GM18505 (cell line): Measurements from ENCODE around the gene EXOC3L4.

Experiments used
- ATAC-seq: cut with Tn5 transposase; IDR thresholded peaks from one replicate; pipeline ENCODE4 v1.9.1; 2021; ENCODE audit not compliant: unreplicated experiment
- POLR2A ChIP-seq: IDR thresholded peaks from 4 replicates; pipeline ENCODE4 v1.6.1; 2011; ENCODE audit warnings: borderline replicate concordance; ENCODE audit not compliant: insufficient read depth, insufficient read length; ENCODE audit errors: extremely low read depth

The EXOC3L4 gene

DNA sequence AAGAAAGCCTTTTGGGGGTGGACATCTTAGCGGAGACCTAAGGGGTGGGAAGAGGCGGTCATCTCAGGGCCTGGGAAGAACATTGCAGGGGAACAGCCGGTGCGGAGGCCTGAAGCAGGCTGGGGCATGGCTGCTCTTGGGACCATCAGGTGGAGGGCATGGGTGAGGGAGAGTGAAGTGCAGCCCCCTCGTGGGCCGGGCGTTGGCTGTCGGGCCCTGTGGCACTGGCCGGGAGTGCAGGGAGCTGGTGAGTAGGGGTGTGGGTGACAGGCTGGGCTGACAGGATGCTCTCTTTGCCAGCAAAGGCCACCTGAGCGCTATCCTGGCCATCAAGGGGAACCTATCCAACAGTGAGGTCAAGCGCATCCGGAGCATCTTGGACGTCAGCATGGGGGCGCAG lies 40.4 kb downstream of the EXOC3L4 start:
- ATAC-seq = no peak
- no peak for TF ChIP-seq POLR2A

DNA sequence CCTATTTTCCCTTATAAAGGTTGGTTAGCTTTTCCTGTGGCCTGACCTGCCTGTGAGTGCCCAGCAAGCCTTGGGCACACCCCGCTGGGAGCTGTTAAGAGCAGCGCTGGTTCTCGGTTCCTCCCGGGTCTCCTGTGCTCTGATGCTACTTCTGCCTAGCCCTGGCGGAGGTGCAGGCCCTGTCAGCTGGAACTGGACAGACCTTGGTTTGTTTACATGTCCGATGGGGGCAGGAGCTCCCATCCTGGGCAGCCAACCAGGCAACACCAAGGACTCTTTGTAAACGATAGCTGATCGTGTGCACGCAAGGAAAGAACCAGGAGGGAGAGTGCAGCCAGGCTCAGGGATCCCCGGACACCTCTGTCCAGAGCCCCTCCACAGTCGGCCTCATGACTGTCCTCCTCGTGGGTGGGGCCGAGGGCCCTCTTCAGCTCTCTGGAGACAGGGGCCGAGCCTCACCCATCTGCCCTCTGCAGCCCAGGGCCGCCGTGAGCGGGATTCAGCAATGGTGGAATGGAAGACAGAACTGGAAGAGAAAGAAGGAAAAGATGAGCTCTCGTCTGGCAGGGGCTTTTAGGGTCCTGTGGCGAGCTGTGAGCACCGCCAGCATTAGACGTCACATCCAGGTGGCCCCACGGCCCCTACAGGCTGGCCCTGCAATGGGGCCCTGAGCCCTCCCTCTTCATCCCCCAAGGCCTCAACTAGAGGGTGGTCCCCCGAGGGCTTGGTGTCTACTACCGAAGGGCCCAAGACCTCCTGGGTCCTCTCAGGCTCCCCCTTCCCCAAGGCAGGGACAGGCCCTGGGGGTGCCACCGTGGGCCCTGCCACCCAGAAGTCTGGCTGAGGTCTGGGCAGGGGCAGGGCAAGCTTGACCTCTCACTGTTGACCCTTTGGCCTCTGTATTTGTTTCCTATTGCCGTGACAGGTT lies 41.1 kb downstream of the EXOC3L4 start:
- TF ChIP-seq POLR2A = no peak

DNA sequence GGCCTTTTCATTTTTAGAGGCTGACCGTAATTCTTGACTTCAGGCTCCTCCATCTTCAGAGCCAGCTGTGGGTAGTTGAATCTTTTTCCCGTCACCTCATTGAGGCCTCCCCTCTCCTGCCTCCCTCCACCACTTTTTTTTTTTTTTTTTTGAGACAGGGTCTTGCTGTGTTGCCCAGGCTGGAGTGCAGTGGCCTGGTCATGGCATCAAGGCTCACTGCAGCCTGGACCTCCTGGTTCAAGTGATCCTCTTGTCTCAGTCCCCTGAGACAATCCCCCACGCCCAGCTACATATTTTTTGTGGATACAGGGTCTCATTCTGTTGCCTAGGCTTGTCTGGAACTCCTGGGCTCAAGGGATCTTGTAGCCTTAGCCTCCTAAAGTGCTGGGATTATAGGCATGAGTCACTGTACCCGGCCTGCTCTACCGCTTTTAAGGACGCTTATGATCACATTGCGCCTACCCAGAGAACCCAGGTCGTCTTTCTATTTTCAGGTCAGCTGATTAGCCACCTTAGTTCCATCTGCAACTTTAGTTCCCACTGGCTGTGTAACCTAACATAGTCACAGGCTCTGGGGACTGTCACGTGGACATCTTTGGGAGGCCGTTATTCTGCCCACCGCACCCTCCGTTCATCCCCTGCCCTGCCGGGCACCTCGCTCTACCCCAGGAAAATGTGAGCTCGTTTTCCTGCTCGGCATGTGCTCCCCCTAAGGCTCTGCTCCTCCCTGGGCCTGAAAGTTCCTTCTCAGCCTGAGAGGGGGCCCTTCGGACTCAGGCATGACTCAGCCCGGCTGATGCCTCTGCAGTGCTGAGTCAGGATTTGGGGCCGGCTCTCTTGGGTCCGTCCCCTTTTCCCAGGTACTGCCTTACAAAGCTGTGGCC lies 42.1 kb downstream of the EXOC3L4 start:
- TF ChIP-seq POLR2A = no peak
- ATAC-seq = no peak

More for the DNA sequence above, 41.1 kb downstream of the EXOC3L4 start:
- ATAC-seq = no peak

DNA sequence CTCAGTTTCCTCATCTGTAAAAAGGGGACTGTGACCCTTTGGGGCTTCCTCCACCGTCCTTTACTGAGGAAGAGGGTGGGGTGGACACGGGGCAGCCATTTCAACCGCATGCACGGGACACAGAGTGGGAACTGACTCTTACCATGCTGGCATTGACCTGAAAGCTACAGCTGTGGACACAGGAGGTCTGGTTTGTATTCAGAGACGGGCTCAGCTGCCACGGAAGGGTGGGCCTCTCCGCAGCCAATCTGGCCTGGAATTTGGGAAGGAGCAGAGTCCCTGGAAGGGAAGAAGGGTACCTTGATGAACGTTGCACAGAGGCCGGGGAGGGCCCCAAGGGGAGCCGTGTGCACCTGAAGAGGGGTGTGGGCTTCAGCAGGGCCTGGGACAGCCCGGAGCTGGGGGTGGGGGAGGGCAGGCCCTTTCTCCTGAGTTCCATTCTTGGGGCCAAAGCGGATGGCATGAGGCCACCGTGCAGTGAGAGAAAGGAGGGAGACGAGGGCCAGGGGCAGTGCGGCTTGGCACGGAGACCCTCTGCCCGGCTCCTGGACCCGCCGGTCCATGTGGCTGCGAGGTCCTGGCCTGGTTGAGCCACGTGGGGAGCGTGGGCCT lies 43.3 kb downstream of the EXOC3L4 start:
- ATAC-seq = no peak
- TF ChIP-seq POLR2A = no peak

DNA sequence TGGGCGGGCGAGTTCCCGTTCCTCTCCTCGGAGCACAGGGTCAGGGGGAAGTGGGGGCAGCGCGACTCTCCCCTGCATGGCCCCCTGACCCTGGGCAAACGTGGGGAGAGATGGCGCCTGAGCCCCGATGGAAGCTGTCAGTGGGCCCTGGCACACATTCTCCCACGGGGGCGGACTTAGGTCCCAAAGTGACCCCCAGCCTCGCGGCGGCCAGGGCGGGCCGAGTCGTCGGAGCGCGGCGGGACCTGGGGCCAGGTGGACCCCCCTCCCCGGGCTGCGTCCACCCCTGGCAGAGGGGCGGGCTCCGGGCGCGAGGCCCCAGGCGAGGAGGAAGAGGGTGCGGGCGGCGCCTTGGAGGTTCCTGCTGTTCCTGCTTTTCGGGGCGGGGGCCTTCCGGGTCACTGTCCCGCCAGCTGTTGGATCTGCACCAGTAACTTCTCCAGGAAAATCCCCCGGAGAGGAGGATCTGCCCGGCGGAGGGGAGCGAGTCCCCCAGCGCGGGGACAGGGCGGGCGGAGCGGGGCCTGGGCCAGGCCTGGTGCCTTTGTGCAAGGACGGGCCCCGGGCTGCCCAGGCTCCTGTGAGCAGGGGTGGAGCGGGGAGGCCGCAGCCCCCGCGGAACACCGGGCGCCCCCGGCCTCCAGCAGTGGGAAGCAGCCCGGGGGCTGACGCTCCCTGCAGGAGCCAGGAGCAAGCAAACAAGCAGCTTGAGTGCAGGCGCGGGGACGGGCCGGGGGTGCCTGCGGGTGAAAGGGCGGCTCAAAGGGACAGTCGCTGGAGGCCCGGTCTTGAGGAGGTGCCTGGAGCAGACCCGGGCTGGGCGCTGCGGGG lies 44.0 kb downstream of the EXOC3L4 start:
- no peak for ATAC-seq

DNA sequence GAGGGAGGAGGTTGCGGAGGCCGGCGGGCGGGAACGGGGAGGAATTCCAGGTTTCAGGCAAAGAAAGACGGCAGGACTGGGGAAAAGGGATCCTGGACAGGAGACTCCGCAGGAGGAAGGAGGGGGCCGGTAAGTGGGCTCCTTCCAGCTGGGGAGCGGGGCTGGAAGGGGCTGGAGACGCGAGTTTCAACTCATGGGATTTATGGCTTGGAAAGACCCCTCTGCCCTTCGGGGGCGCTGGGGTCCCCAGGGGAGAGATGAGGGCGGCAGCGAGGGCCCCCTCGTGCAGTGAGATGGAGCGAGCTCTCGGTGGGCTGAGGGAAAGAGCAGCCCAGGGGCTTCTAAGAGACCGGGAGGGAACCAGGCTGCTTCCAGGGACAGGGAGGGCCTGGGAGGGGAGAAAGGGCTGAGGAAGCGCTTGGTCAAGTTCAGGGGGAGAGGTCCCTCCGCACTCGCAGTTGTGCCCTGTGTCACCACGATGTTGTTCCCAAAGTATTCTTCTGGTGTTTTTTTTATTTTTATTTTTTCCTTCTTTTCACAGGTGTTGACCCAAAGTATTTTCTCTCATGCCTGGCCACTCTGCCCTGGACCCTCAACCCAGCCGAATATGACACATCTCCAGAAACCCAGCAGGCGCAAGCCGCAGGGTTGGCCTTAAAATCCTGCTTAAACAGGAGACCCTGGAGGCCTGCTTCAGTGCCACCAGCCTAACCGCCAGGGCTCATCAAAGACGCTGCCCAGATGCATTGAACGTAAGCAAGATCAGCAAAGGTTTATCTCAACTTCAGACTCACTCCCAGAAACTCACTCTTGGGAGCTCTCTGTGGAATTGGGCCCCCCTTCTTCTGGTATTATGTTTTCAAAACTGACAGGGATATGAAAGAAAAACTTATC lies 44.9 kb downstream of the EXOC3L4 start:
- ATAC-seq = no peak
- TF ChIP-seq POLR2A = no peak

More for the DNA sequence above, 44.0 kb downstream of the EXOC3L4 start:
- no peak for TF ChIP-seq POLR2A

DNA sequence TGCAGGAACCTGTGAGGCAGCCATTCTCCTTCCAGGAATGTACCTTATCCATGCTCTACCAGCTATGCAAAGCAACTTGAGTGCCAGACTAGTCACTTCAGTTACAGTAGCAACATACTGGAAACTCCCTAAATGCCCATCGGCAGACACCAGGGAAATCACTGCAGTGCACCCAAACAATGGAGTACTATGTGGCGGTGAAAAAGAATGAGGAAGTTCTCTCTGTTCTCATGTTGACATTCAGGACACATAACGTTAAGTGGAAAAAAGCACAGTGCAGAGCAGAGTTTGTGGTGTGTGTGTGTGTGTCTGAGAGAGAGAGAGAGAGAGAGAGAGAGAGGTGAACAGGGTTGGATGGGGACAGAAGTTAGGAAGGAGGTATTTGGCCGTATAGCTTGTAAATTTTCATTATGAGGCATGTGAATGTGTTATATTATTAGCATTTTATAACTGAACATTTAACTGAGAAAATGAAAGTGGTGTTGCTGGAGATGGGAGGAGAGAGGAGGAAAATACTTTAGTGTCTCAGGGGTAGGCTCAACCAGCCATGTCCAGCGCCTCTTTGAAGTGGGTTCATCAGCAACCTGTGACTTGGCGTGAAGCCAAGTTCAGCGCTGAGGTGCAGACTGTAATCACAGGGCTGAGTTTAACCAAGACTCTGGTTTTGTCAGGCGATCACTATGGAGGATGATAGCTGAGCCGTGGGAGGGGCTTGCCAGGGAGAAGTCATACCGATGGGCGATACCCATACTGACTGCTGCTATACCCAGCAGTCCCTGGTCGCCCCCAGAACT lies 46.0 kb downstream of the EXOC3L4 start:
- TF ChIP-seq POLR2A = no peak
- ATAC-seq = peak; percentile 63

DNA sequence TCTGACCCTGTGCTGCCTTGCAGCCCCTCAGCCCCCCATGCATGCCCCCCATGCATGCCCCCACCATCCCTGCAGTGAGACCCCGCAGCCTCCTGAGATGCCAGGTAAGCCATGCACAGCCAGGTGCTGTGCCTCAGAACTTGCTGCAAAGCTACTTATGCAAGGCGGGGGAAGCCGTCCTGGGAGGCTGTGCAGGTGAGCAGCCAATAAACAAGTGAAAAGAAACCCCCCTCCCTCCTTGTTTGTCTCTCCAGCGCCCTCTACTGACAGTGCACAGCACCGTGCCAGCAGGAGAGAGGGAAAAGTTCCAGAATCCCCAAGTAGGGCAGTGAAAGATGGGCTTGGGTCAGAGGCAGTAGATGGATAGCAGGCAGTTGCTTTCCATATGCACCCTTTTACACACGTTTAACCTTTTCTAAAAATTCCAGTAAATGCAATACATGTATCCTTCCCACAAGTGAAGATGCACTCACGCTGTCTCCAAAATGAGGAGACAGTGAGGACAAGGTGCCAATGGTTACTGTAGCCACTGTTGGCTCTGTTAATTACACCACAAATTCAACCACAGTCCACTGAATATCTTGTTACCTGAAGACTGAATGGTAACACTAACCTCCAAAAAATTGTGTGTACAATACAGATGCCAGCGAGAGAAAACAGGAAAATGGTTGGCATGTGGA lies 46.7 kb downstream of the EXOC3L4 start:
- no peak for TF ChIP-seq POLR2A
- no peak for ATAC-seq

DNA sequence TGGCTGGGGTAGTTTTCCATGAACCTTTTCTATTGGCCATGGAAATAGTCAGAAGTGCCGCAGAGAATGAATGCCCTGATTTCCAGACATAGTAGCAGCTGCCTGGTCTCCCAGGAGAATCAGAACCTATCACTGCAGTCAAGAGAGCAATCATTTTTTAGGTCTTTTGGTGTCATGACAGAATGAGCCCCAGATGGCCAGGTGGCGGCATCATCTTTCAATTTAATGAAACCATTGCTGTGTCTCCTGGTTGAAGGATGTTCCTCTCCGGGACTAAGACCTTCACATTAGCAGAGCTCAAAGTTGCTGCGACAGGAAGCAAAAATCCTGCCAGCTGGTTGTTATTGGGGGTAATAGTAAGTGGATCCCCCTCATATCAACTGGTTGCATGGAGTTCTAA lies 47.5 kb downstream of the EXOC3L4 start:
- no peak for ATAC-seq
- no peak for TF ChIP-seq POLR2A

DNA sequence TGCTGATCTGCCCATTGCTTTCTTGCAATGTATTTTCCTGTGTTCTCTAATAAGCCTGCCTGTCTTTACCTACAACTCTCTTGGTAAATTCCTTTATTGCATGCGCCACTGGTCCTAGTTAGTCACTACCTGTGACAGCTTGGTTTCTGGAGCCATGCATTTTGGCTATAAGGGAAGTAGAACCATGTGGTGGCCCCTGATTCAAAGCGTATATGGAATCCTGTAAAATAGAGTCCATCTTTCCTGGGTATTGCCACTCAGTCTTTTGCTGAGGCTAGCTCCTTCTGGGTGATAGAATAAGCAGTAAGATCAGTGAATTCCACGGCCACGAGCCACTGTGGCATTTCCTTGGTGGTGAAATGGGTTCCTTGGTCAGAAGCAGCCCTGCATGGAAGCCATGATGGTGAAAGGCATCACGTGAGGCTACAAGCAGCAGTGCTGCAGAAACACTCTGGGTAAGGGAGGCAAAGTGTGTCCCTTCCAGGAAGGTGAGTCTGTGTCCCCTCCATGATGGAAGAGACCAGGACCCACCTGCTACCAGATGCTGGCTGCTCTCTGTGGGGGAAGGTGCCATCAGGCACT lies 48.3 kb downstream of the EXOC3L4 start:
- no peak for TF ChIP-seq POLR2A
- ATAC-seq = no peak
